Measurements from ENCODE around the gene ZNF230.

ZNF230 gene

GRCh38 chr19:43984687-43985000 is 18.1 kb upstream of the ZNF230 start:
- Histone ChIP-seq H3K14ac (ENCODE audit: low read length in 2 of 2) (no peak overlapping the region), H3K4me3 (ENCODE audit: insufficient read depth in 1 of 2, low read depth in 1 of 2, low read length in 2 of 2) (peak overlapping the region; percentile 58 to 88), H2AK5ac (ENCODE audit: low read length, severe bottlenecking) (no peak overlapping the region), H4K8ac (ENCODE audit: low read length) (no peak overlapping the region), H2BK12ac (ENCODE audit: low read length in 2 of 2) (no peak overlapping the region), H2BK120ac (ENCODE audit: low read depth, low read length) (no peak overlapping the region), H3K27me3 (ENCODE audit: control insufficient read depth in 1 of 2, insufficient read depth in 1 of 2, low read length in 2 of 2) (no peaks in the 10 kb centered on the region), H3K79me1 (replicated peaks; ENCODE audit: low read length, poor library complexity, severe bottlenecking) (peaks cover 18% of the 10 kb centered on the region), H3K9ac (ENCODE audit: low read length) (peak overlapping the region; percentile 85), H4K91ac (ENCODE audit: low read length) (no peak overlapping the region), H3K4me2 (ENCODE audit: low read length, poor library complexity, severe bottlenecking) (peak overlapping the region; percentile 88), H2BK15ac (ENCODE audit: low read depth, poor library complexity, severe bottlenecking) (no peak overlapping the region), H3K18ac (ENCODE audit: low read depth in 1 of 2, low read length in 2 of 2) (no peak overlapping the region), H3K4me1 (ENCODE audit: control insufficient read depth, insufficient read depth, low read depth, low read length) (peaks cover 3% of the 10 kb centered on the region), H3K27ac (ENCODE audit: low read length, poor library complexity, severe bottlenecking) (no peak overlapping the region), H3K4ac (ENCODE audit: low read depth in 1 of 2, low read length in 2 of 2) (no peak overlapping the region), H3K9me3 (ENCODE audit: control insufficient read depth, low read length) (peaks cover 8% of the 10 kb centered on the region), H3K36me3 (ENCODE audit: control insufficient read depth in 1 of 2, insufficient read depth in 2 of 2, low read depth in 1 of 2, low read length in 2 of 2) (peaks cover 3 to 22% of the 10 kb centered on the region in 2 experiments), H3K23ac (ENCODE audit: low read length in 2 of 2) (no peak overlapping the region), H2AFZ (ENCODE audit: low read depth, low read length) (peak overlapping the region; percentile 81), H2BK5ac (ENCODE audit: low read depth, low read length, poor library complexity, severe bottlenecking) (no peak overlapping the region)
- WGBS, result 10% methylated on average over 14 of the region's 14 CpGs
- no peak for DNase-seq

GRCh38 chr19:43997631-43998290 is 5.0 kb upstream of the ZNF230 start:
- no peak overlapping the region for H3K4me3 ChIP-seq (ENCODE audit: insufficient read depth in 1 of 2, low read depth in 1 of 2, low read length in 2 of 2)
- H3K23ac ChIP-seq (ENCODE audit: low read length in 2 of 2), result no peak overlapping the region
- peaks cover 2% of the 10 kb centered on the region for H3K4me1 ChIP-seq (ENCODE audit: control insufficient read depth, insufficient read depth, low read depth, low read length)
- peaks cover 12 to 45% of the 10 kb centered on the region in 2 experiments for H3K36me3 ChIP-seq (ENCODE audit: control insufficient read depth in 1 of 2, insufficient read depth in 2 of 2, low read depth in 1 of 2, low read length in 2 of 2)
- H3K9me3 ChIP-seq (ENCODE audit: control insufficient read depth, low read length), result peaks cover 18% of the 10 kb centered on the region
- H3K27ac ChIP-seq (ENCODE audit: low read length, poor library complexity, severe bottlenecking), result no peak overlapping the region
- H4K8ac ChIP-seq (ENCODE audit: low read length), result peak overlapping the region; percentile 7
- no peak overlapping the region for H3K4me2 ChIP-seq (ENCODE audit: low read length, poor library complexity, severe bottlenecking)
- no peak overlapping the region for H3K18ac ChIP-seq (ENCODE audit: low read depth in 1 of 2, low read length in 2 of 2)
- H3K9ac ChIP-seq (ENCODE audit: low read length), result no peak overlapping the region
- WGBS, result 84% methylated on average over 10 of the region's 10 CpGs
- H3K79me1 ChIP-seq (replicated peaks; ENCODE audit: low read length, poor library complexity, severe bottlenecking), result peaks cover 1% of the 10 kb centered on the region
- H2BK12ac ChIP-seq (ENCODE audit: low read length in 2 of 2), result no peak overlapping the region
- H2BK15ac ChIP-seq (ENCODE audit: low read depth, poor library complexity, severe bottlenecking), result no peak overlapping the region
- no peak for DNase-seq
- no peak overlapping the region for H2BK5ac ChIP-seq (ENCODE audit: low read depth, low read length, poor library complexity, severe bottlenecking)
- H3K14ac ChIP-seq (ENCODE audit: low read length in 2 of 2), result no peak overlapping the region
- no peak overlapping the region for H2AFZ ChIP-seq (ENCODE audit: low read depth, low read length)
- H2AK5ac ChIP-seq (ENCODE audit: low read length, severe bottlenecking), result no peak overlapping the region
- H2BK120ac ChIP-seq (ENCODE audit: low read depth, low read length), result no peak overlapping the region
- no peak overlapping the region for H3K4ac ChIP-seq (ENCODE audit: low read depth in 1 of 2, low read length in 2 of 2)
- no peaks in the 10 kb centered on the region for H3K27me3 ChIP-seq (ENCODE audit: control insufficient read depth in 1 of 2, insufficient read depth in 1 of 2, low read length in 2 of 2)
- no peak overlapping the region for H4K91ac ChIP-seq (ENCODE audit: low read length)

GRCh38 chr19:44002212-44002565 is 568 bp upstream of the ZNF230 start:
- H3K4me3 ChIP-seq (ENCODE audit: insufficient read depth in 1 of 2, low read depth in 1 of 2, low read length in 2 of 2), result peak overlapping the region; percentile 72 to 96
- peak overlapping the region; percentile 74 for H3K27ac ChIP-seq (ENCODE audit: low read length, poor library complexity, severe bottlenecking)
- 25% methylated on average over 8 of the region's 8 CpGs for WGBS
- no peak overlapping the region for H2AK5ac ChIP-seq (ENCODE audit: low read length, severe bottlenecking)
- no peak overlapping the region for H4K91ac ChIP-seq (ENCODE audit: low read length)
- peaks cover 6 to 8% of the 10 kb centered on the region in 2 experiments for H3K36me3 ChIP-seq (ENCODE audit: control insufficient read depth in 1 of 2, insufficient read depth in 2 of 2, low read depth in 1 of 2, low read length in 2 of 2)
- no peaks in the 10 kb centered on the region for H3K27me3 ChIP-seq (ENCODE audit: control insufficient read depth in 1 of 2, insufficient read depth in 1 of 2, low read length in 2 of 2)
- H3K4ac ChIP-seq (ENCODE audit: low read depth in 1 of 2, low read length in 2 of 2), result no peak overlapping the region
- DNase-seq, result no peak
- no peak overlapping the region for H2BK12ac ChIP-seq (ENCODE audit: low read length in 2 of 2)
- peak overlapping the region in 1 of 2 experiments; percentile 76 for H3K18ac ChIP-seq (ENCODE audit: low read depth in 1 of 2, low read length in 2 of 2)
- H3K23ac ChIP-seq (ENCODE audit: low read length in 2 of 2), result no peak overlapping the region
- H3K9me3 ChIP-seq (ENCODE audit: control insufficient read depth, low read length), result peaks cover 11% of the 10 kb centered on the region
- H2BK5ac ChIP-seq (ENCODE audit: low read depth, low read length, poor library complexity, severe bottlenecking), result no peak overlapping the region
- no peak overlapping the region for H2BK15ac ChIP-seq (ENCODE audit: low read depth, poor library complexity, severe bottlenecking)
- H3K9ac ChIP-seq (ENCODE audit: low read length), result peak overlapping the region; percentile 91
- peak overlapping the region; percentile 78 for H2AFZ ChIP-seq (ENCODE audit: low read depth, low read length)
- H2BK120ac ChIP-seq (ENCODE audit: low read depth, low read length), result no peak overlapping the region
- peaks cover 5% of the 10 kb centered on the region for H3K4me1 ChIP-seq (ENCODE audit: control insufficient read depth, insufficient read depth, low read depth, low read length)
- H3K4me2 ChIP-seq (ENCODE audit: low read length, poor library complexity, severe bottlenecking), result peak overlapping the region; percentile 89
- H3K79me1 ChIP-seq (replicated peaks; ENCODE audit: low read length, poor library complexity, severe bottlenecking), result peaks cover 12% of the 10 kb centered on the region
- H4K8ac ChIP-seq (ENCODE audit: low read length), result peak overlapping the region; percentile 91
- no peak overlapping the region for H3K14ac ChIP-seq (ENCODE audit: low read length in 2 of 2)

GRCh38 chr19:44003461-44004009 is 778 bp downstream of the ZNF230 start:
- Histone ChIP-seq H3K27ac (ENCODE audit: low read length, poor library complexity, severe bottlenecking) (peak overlapping the region; percentile 19), H2BK5ac (ENCODE audit: low read depth, low read length, poor library complexity, severe bottlenecking) (no peak overlapping the region), H2AFZ (ENCODE audit: low read depth, low read length) (peak overlapping the region; percentile 79), H2BK120ac (ENCODE audit: low read depth, low read length) (no peak overlapping the region), H2AK5ac (ENCODE audit: low read length, severe bottlenecking) (no peak overlapping the region), H3K4ac (ENCODE audit: low read depth in 1 of 2, low read length in 2 of 2) (peak overlapping the region in 1 of 2 experiments; percentile 53), H3K36me3 (ENCODE audit: control insufficient read depth in 1 of 2, insufficient read depth in 2 of 2, low read depth in 1 of 2, low read length in 2 of 2) (peaks cover 9 to 19% of the 10 kb centered on the region in 2 experiments), H2BK15ac (ENCODE audit: low read depth, poor library complexity, severe bottlenecking) (no peak overlapping the region), H3K14ac (ENCODE audit: low read length in 2 of 2) (no peak overlapping the region), H3K9ac (ENCODE audit: low read length) (peak overlapping the region; percentile 91), H4K8ac (ENCODE audit: low read length) (no peak overlapping the region), H3K23ac (ENCODE audit: low read length in 2 of 2) (no peak overlapping the region), H4K91ac (ENCODE audit: low read length) (no peak overlapping the region), H3K18ac (ENCODE audit: low read depth in 1 of 2, low read length in 2 of 2) (no peak overlapping the region), H3K4me3 (ENCODE audit: insufficient read depth in 1 of 2, low read depth in 1 of 2, low read length in 2 of 2) (peak overlapping the region; percentile 75 to 96), H3K9me3 (ENCODE audit: control insufficient read depth, low read length) (peaks cover 19% of the 10 kb centered on the region), H2BK12ac (ENCODE audit: low read length in 2 of 2) (no peak overlapping the region), H3K4me1 (ENCODE audit: control insufficient read depth, insufficient read depth, low read depth, low read length) (peaks cover 5% of the 10 kb centered on the region), H3K79me1 (replicated peaks; ENCODE audit: low read length, poor library complexity, severe bottlenecking) (peaks cover 18% of the 10 kb centered on the region), H3K4me2 (ENCODE audit: low read length, poor library complexity, severe bottlenecking) (peak overlapping the region; percentile 98), H3K27me3 (ENCODE audit: control insufficient read depth in 1 of 2, insufficient read depth in 1 of 2, low read length in 2 of 2) (no peaks in the 10 kb centered on the region)
- peak; percentile 47 for DNase-seq
- 12% methylated on average over 15 of the region's 15 CpGs for WGBS

Data from mesenchymal stem cell (in vitro differentiated cells and primary cell).